ENCODE measurements around the gene MEGF10. TPM values are rescaled to one million over a fixed set of nuclear protein-coding genes. Genes with fewer than 3 reads are reported as not detected.

The MEGF10 gene
- polyA plus RNA-seq, 1 donor = 43.0 TPM

DNA sequence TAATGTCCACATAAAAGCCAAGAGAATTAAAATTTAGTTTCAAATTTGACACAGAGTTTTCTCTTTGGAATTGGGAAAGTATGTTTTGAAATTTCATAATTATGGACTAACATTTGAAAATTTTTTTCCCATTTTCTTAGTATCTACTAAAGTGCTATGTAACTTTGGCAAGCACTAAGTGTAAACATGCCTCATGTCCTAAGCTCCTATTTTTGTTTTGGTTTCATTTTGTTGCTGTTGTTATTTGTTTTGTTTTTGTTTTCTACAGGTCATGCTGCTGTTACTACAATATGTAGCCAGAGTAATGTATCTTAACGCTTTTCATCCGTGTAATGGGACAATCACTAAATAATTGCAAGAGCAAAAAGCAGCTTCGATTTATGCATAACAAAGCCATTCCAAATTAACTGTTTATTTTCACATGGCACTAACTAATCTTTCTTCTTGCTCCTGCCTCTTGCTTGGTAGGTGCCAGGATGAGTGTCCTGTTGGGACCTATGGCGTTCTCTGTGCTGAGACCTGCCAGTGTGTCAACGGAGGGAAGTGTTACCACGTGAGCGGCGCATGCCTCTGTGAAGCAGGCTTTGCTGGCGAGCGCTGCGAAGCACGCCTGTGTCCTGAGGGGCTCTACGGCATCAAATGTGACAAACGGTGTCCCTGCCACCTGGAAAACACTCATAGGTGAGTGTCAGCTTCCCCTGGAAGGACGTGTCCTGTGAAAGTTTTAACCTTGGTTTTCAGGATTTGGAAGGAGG is 119.5 kb downstream of the MEGF10 start:
- no peak for DNase-seq (ENCODE audit: low read depth)

DNA sequence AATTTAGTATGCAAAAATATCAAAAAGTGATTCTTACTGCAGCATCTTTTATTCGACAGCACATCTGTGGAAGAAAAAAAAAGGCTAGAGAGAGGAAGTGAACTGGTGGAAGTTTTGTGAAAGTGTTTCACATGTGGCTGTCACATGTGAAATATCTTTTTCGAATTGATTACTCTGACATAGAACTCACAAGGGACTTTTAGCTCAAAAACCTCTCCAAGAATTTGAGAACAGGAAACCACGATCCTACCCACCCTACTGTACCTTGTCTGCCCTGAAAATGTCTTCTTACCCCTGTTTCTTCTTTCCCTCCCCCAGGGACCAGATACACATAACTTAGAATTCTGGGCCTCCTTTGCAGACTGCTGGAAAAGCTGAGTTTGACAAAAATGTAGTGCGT is 120.4 kb downstream of the MEGF10 start:
- no peak for DNase-seq (ENCODE audit: low read depth)

DNA sequence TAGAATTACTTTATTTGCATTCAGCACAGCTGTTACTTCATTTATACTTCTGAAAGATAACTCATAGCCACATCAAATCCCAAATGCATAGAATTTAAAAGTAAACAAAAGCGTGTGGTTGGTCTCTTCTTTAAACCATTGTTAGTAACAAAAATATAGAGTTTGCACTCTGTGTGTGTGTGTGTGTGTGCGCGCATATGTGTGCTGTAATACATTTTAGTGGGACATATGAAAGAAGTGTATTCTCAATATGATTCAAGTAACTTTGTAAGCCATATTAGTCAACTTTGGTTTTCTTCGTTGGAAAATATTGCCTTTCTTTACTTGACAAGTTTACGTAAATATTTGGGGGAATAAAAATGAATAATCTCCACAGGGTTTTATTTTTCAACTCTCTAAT is 120.8 kb downstream of the MEGF10 start:
- DNase-seq (ENCODE audit: low read depth) = no peak

DNA sequence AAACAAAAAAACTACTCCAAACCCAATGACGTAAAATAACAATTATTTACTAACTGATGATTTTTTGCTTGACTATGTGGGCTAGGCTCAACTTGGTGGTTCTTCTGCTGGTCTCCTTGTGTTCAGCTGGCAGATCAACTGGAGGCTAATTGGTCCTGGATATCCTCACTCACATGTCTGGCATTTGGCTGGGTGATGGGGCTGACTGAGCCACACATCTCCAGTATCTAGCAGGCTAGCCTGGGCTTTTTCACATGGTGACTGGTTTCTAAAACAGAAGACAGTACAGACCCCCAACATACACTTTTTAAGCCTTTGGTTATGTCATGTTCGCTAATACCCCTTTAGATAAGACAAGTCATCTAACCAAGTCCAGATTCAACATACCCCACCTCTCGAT is 122.1 kb downstream of the MEGF10 start:
- no peak for DNase-seq (ENCODE audit: low read depth)

DNA sequence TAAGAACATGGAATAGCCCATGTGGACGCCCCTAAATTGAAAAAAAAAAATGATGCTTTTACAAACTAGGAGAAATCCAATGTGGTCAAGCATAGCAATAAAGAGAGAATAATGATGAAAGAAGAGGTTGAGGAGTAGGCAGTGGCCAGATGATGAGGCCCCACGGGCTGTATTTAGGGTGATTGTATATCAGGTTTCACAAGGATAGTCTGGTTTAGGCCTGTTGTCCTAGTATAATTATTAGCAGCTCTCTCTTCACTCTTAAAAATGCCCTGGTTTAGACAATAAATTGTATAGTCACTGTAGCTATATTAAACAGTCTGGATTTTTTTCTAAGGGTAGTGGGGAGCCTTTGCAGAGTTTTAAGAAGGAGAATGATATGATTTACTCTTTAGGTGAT is 124.4 kb downstream of the MEGF10 start:
- DNase-seq (ENCODE audit: low read depth) = no peak

DNA sequence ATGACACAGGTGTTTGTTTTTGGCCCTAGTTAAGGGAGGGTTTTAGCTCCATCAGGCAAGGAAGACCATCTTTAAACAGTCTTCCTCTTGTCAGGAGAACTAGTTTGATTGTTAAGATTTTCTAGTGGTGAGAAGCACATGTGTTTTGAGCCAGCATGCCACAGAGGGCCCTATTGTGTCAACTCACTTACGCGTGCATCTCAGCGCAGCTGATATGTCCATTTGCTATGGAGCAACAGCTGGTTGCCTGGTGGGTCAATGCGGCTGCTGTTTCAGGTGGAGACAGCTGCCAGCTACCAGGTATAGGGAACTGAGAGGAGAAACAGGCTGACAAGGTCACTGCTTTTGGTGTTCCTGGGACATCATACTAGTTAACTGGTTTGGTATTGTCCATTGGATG is 126.3 kb downstream of the MEGF10 start:
- DNase-seq (ENCODE audit: low read depth) = no peak

DNA sequence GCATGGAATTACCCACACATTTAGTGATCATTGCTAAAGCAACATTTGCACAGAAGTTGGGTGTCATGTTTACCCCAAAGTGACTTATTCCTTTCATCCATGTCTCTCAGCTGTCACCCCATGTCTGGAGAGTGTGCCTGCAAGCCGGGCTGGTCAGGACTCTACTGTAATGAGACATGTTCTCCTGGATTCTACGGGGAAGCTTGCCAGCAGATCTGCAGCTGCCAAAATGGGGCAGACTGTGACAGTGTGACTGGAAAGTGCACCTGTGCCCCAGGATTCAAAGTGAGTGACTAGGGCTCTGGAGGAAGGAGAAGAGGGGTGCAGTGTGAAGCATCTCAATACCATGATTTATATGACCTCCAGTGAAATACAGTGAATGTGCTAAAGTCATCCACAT is 126.9 kb downstream of the MEGF10 start:
- no peak for DNase-seq (ENCODE audit: low read depth)

DNA sequence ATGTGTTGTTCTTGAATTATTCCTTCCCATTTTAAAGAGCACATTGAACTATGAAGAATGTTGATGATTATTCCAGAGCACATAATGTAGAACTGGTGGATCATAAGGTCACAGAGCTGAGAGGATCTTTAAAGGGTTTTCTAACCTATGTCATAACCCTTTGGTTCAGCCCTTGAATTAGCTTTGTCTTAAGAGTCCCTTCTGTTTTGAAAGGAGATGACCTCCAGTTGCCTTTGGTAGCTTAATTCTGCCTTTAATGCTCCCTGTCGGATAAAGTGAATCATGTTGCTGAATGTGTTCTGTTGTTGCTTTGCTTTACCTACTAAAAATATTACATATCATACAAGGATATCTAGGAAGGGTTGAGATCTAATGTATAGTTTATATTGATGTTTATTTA is 127.8 kb downstream of the MEGF10 start:
- DNase-seq (ENCODE audit: low read depth) = no peak

DNA sequence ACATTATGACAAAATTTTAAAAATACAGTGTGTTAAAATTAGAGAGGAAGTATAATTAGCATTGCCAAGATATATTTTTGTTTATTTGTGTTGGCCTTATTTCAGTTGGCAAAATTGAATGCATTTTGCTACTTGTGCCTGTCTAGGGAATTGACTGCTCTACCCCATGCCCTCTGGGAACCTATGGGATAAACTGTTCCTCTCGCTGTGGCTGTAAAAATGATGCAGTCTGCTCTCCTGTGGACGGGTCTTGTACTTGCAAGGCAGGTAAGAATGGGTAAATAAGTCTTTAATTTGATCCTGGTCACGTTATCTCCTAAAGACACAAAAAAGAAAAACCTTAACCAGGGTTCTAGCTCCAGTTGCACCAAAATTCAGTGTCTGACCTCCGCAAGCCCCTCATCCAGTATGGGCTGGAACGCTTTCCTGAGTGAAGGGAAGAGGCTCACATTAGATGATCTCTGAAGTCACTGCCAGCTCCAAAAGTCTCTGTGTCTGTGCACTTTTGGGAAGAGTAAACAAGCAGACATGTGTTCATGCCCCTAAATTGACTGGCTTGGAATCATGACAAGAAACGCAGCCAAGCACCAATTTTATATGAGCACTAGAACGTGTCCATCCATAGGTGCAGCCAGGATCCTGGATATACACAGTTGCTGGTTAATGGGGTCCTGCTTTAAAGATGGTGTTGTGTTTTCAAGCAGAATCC is 128.5 kb downstream of the MEGF10 start:
- DNase-seq (ENCODE audit: low read depth) = no peak

DNA sequence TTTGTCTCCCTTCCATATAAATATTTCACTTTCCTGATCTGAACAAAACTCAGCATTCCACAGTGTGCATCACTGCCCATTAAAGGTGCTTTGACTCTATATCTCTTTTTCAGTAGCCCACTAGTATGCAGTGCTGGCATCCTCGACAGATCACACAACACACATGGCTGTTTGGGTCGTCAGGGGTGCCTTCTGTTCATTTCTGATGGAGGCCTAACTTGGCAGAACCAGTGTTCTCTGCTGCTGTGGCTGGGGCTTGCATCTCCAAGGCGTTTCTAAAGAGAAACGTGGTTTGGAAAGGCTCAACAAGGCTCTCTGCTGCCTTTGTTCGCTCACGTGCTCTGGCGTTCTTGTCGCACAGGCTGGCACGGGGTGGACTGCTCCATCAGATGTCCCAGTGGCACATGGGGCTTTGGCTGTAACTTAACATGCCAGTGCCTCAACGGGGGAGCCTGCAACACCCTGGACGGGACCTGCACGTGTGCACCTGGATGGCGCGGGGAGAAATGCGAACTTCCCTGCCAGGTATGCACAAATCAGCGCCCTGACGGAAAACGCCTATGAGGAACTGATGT is 129.2 kb downstream of the MEGF10 start:
- DNase-seq (ENCODE audit: low read depth) = no peak

DNA sequence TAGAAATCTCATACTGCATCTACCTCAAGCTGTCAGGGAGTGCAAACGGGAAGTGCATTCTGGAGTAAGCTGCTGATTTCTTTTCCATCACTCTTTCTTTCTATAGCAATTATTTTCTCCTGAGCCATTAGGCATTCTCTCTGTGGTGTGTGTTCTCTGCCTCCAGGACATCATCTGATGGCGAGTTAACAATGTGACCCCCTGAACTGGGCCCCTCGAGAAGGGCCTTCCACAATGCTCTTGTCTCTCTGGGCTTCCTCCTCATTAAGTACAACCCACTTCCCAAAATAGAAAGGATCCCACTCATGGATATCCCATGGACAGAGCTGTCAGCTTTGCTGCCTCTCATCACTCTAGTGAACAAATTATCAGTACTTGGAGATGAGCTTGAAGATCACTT is 130.2 kb downstream of the MEGF10 start:
- DNase-seq (ENCODE audit: low read depth) = no peak

DNA sequence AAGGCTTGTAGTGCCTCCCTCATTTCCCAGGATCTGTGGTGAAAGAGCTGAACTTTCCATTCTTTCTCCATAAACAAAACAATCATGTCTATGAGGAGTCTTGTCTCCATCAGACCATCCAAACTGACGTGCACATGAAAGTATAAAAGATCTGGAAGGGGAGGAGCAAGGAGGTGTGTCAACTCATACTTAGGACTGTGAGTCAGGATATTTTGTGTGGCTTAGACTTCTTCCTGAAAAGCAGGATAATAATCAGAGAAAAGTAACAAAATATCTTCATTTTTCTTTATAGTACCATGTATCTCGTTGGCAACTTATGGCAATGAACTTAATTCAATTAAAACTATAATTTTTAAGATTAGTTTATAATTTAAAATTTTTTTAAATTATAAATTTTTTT is 130.9 kb downstream of the MEGF10 start:
- no peak for DNase-seq (ENCODE audit: low read depth)

DNA sequence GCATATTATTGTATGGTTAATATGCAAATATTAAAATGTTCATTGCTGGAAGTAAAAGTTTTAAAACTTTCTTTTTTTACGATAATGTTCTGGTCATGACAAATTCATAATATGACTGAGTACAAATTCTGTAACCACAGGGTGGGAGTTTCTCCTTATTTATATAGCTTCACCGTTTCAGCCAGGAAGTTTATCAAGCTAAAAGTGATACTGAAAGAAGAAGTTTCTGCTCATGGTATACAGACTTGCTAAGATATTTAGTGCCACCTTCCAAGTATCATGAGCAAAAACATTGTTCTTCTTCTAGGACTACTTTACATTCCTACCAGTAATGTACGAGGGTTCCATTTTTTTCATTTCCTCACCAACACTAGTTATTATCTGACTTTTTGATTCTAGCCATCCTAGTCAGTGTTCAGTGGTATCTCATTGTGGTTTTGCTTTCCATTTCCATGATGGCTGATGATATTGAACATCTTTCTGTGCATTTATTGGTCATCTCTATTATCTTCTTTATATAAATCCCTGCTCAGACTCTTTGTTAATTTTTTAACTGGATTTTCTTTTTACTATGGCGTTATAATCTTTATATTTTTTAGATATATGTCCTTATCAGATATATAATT is 132.7 kb downstream of the MEGF10 start:
- DNase-seq (ENCODE audit: low read depth) = no peak

DNA sequence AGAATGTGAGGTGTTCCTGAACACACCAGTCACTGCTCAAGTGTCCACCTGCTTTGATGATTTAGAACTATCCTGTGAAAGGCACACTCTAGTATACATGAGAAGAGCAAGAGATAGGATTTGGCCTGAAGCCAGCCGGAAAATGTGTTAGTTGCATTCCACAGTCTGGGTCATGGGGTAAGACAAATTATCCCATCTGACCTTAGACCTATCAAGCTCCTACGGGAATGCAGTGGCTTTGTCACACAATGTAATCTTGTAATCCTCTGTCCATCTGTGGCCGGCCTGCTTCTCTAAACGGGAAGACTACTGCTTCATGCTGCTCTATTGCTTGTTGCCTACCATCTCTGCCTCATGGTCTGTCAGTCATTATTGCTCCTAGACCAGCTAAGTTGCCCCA is 134.4 kb downstream of the MEGF10 start:
- DNase-seq (ENCODE audit: low read depth) = no peak

DNA sequence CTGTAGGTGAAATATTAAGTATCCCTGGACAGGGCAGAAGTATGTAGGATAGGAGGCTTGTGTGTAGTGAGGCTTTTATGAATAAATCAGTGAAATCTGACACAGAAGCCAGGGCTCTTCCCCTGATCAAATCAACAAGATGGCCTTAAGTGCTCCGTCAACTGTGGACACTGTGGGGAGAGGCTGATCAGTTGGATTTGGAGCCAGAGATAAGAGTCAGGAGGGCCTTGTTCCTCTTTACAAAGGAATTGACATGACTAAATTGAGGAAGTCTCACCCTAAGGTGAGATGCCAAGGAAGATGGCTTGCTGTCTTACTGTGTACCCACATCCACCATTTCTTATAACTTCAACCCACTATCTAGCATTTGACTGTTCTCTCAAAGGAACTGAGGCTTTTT is 135.3 kb downstream of the MEGF10 start:
- DNase-seq (ENCODE audit: low read depth) = no peak

DNA sequence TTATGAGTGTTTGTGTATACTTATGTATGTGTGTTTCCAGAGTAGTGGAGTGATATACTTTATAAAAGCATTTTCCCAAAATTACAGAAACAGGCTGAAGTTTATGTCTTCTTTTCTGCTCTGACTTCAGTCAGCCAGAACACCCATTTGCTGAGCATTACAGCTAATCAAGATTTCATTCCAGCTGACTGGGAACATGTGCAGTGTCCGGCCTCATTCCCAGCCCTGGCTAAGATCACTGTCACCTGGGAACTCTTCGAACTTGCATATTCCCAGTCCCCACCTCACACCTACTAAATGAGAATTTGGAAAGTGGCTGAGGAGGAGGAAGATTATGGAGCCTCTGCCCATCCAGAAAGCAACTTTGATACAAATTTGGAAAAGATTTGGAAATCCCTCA is 136.1 kb downstream of the MEGF10 start:
- no peak for DNase-seq (ENCODE audit: low read depth)

DNA sequence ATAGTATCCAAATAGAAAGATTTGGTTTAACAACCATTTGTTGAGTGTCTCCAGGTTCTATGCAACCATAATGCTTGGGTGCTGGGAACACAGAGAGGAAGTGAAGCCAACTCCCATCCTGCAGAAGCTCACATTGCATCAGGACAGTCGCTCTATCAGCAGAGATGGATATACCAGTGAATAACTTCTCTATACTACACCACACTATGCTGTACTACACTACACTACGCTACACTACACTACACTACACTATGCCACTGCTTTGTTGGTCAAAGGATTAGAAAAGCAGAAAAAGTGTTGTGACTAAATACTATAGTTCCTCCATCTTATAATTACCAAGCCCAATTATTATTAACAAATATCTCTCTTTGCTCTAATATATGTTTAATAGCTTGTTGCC is 137.7 kb downstream of the MEGF10 start:
- no peak for DNase-seq (ENCODE audit: low read depth)

DNA sequence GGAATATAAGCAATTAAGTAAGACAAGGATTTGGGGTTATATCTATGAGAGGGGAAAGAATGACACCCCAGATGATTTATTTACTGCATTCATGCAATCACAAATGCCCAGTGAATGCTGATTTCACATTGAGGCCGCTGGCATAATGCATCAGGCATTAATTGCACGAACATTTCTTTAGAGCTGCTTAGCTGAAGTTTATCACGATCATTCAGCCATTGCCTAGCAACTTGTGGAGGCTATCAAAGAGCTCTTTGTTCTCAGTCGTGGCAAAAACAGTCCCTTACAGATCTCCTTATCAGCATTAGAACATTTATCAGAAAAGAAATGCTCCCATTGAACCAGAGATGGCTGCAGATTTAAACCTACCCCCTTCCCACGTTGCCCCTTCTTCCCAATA is 138.2 kb downstream of the MEGF10 start:
- no peak for DNase-seq (ENCODE audit: low read depth)

DNA sequence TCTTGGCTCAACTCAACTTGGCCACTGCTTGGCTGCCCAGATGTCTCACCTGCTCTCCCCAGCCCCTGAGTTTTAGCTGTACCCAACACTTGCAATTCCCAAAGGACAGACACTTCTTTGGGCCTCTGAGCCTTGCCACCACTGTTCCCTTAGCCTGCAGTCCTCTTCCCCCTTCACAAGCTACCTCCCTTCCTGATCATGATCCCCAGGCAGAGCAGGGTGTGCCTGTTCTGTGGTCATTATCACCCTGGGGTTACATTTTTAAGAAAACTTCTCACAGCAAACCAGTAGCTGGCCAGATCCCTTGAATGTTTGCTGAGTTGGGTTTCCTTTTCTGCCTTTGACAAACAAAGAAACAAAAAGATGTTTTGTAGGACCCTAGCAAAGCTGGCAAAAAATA is 139.3 kb downstream of the MEGF10 start:
- DNase-seq (ENCODE audit: low read depth) = no peak

DNA sequence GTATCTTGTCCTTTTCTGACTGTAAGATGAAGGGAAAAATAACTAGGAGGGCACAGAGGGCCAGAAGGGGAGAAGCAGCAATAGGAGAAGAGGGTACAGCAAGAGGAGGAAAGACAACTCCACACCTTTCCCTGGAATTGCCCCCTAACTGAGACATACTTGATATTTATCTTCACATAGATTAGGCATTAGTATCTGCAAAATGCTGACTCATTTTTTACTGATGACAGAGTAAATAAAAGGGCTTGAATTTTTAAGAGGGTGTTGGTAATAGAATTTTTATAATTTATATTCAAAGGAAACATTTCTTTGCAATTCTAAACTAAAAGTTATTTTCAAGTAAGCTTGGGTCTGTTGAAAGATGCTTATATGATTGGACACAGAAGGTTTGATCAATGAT is 140.0 kb downstream of the MEGF10 start:
- no peak for DNase-seq (ENCODE audit: low read depth)

DNA sequence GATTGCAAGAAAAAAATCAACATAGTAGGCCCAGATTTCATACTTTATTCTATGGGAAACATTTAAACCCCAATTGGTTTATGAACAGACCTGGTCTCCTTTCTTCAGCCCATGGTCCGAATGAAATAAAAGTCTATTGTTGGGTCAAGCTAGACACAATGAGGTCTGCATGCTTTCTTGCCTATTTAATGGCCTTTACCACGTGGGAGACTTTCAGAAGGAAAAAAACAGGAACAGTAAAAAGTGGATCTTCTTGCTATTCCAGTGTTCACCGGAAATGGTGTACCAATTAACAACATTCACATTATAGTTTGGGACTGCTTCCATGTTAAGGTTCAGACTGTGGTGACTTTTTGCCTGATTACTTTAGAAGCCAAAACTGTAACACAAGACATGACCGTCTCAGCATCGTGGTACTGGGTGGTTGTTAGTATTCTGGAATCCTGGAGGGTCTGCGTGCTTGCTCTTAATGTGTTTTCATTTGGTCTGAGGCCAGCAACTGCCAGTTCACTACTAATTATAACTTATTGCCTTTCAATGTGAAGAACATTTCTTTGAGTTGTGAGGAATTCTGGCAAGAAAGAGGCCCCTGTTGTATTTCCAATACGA is 141.5 kb downstream of the MEGF10 start:
- no peak for DNase-seq (ENCODE audit: low read depth)

DNA sequence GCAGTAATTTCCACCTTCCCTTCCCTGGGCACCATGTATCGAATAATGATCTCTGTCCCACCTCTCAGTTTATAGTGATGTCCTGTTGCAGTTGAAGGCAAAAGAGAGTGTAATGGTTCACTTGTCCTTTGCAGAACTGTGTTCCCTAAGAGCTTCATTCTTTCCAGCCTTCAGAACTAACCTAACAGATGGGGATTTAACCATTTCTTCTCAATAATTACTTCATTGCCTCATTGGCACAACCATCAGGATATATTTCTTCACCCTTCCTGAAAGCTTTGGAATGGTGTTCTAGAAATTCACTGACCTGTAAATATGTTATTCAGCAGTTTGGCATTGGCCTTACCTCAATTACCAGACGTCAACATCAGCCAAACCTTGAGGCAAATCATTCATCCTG is 142.9 kb downstream of the MEGF10 start:
- no peak for DNase-seq (ENCODE audit: low read depth)

Data from forelimb muscle (tissue), 1 donor.